ENCODE measurements around the gene ZNF75A.

ZNF75A gene

GRCh38 chr16:3289998-3290673 lies 15.2 kb upstream of the ZNF75A start:
- no peak for DNase-seq

- DNase-seq, result no peak
These were observed 12.7 kb upstream of the ZNF75A start for GRCh38 chr16:3292604-3293003.

- no peak for DNase-seq
These were observed 10.1 kb upstream of the ZNF75A start for GRCh38 chr16:3295209-3295608.

GRCh38 chr16:3295783-3296182 lies 9.5 kb upstream of the ZNF75A start:
- DNase-seq, result no peak

- DNase-seq, result no peak
These were observed 927 bp upstream of the ZNF75A start for GRCh38 chr16:3304370-3304769.

- DNase-seq, result no peak
These were observed 781 bp downstream of the ZNF75A start for GRCh38 chr16:3306078-3306477.

GRCh38 chr16:3311496-3311895 lies 6.2 kb downstream of the ZNF75A start:
- no peak for DNase-seq

GRCh38 chr16:3317315-3317999 lies 12.2 kb downstream of the ZNF75A start:
- no peak for DNase-seq

GRCh38 chr16:3321816-3322215 lies 16.5 kb downstream of the ZNF75A start:
- no peak for DNase-seq

GRCh38 chr16:3327514-3327913 lies 22.2 kb downstream of the ZNF75A start:
- DNase-seq, result no peak

GRCh38 chr16:3328104-3328503 lies 22.8 kb downstream of the ZNF75A start:
- DNase-seq, result no peak

- DNase-seq, result no peak
These were observed 23.3 kb downstream of the ZNF75A start for GRCh38 chr16:3328643-3329042.

- no peak for DNase-seq
These were observed 40.7 kb downstream of the ZNF75A start for GRCh38 chr16:3346041-3346440.

GRCh38 chr16:3347586-3347985 lies 42.3 kb downstream of the ZNF75A start:
- DNase-seq, result no peak

GRCh38 chr16:3348547-3349167 lies 43.4 kb downstream of the ZNF75A start:
- no peak for DNase-seq

- no peak for DNase-seq
These were observed 43.9 kb downstream of the ZNF75A start for GRCh38 chr16:3349175-3349574.

- no peak for DNase-seq
These were observed 50.3 kb downstream of the ZNF75A start, which contains the start of gene OR2C1 for GRCh38 chr16:3355589-3355988. OR2C1 (plus strand) TSS chr16:3355889; CDS start chr16:3355941, 52 bp downstream.

GRCh38 chr16:3356118-3356517 lies 50.8 kb downstream of the ZNF75A start:
- no peak for DNase-seq

- no peak for DNase-seq
These were observed 53.6 kb downstream of the ZNF75A start for GRCh38 chr16:3358871-3359270.

- DNase-seq, result no peak
These were observed 57.6 kb downstream of the ZNF75A start for GRCh38 chr16:3362931-3363330.

GRCh38 chr16:3363793-3364192 lies 58.5 kb downstream of the ZNF75A start:
- no peak for DNase-seq

GRCh38 chr16:3364774-3365427 lies 59.6 kb downstream of the ZNF75A start:
- DNase-seq, result peak; percentile 92

Data from CD4-positive, alpha-beta T cell treated with Interleukin-17A for 1 hour (primary cell).